Frontal cortex (tissue), 1 donor: ENCODE measurements around the gene LRPAP1. TPM values are rescaled to one million over a fixed set of nuclear protein-coding genes. Genes with fewer than 3 reads are reported as not detected.

Experiments
- total RNA-seq: library from RNA; depleted of rRNA; stranded (reverse); fragments of >200 nt; gene quantifications from one replicate; pipeline ENCODE4 v1.2.3, GENCODE V29; 2014

The LRPAP1 gene
- total RNA-seq, 1 donor from 2014 or later = 13.5 TPM

Other genes with a start within 250 kb of the LRPAP1 start
- gene RGS12, start 239.4 kb downstream of the LRPAP1 start, total RNA-seq = 72.2 TPM
- gene HGFAC, start 90.5 kb downstream of the LRPAP1 start, total RNA-seq = 1.6 TPM
- under 0.01 TPM for gene DOK7, start 69.1 kb downstream of the LRPAP1 start, total RNA-seq
- 3.7 TPM for gene ADRA2C, start 234.0 kb upstream of the LRPAP1 start, total RNA-seq